HepG2 (cell line): Measurements from ENCODE around the gene DAZAP1. TPM values are rescaled to one million over a fixed set of nuclear protein-coding genes. Genes with fewer than 3 reads are reported as not detected.

Source experiments
- GABPB1 ChIP-seq: IDR thresholded peaks from 2 replicates; pipeline ENCODE4 v1.6.1; 2016; ENCODE audit warnings: mild to moderate bottlenecking, missing genetic modification reagents, moderate library complexity, missing compliant biosample characterization
- MIXL1 ChIP-seq: IDR thresholded peaks from 2 replicates; pipeline ENCODE4 v1.6.1; 2016
- POLR2AphosphoS5 ChIP-seq: IDR thresholded peaks from 2 replicates; pipeline ENCODE4 v1.6.1; 2012; ENCODE audit warnings: low read depth, low read length
- TBX2 ChIP-seq: sonication (generic); formaldehyde crosslinking; IDR thresholded peaks from 2 replicates; pipeline ENCODE4 v1.5.0; 2020; ENCODE audit warnings: missing genetic modification reagents, mild to moderate bottlenecking, borderline replicate concordance
- WIZ ChIP-seq: sonication (generic); formaldehyde crosslinking; IDR thresholded peaks from 2 replicates; pipeline ENCODE4 v1.5.1; 2020; ENCODE audit warnings: mild to moderate bottlenecking, missing genetic modification reagents
- ZBTB7A ChIP-seq: sonication (generic); formaldehyde crosslinking; IDR thresholded peaks from 2 replicates; pipeline ENCODE4 v1.8.0; 2022; ENCODE audit warnings: mild to moderate bottlenecking, missing genetic modification reagents
- ZFX ChIP-seq: sonication (generic); formaldehyde crosslinking; IDR thresholded peaks from 2 replicates; pipeline ENCODE4 v1.4.0; 2020; ENCODE audit warnings: mild to moderate bottlenecking, low read depth, missing genetic modification reagents, moderate library complexity
- ZNF296 ChIP-seq: sonication (generic); formaldehyde crosslinking; conservative IDR thresholded peaks from 2 replicates; pipeline ENCODE4 v1.5.0; 2020; ENCODE audit warnings: mild to moderate bottlenecking, missing genetic modification reagents
- ZNF547 ChIP-seq: sonication (generic); formaldehyde crosslinking; IDR thresholded peaks from 2 replicates; pipeline ENCODE4 v1.5.1; 2020; ENCODE audit warnings: mild to moderate bottlenecking, missing genetic modification reagents
- ZNF572 ChIP-seq: sonication (generic); formaldehyde crosslinking; IDR thresholded peaks from 2 replicates; pipeline ENCODE4 v1.5.1; 2020; ENCODE audit warnings: mild to moderate bottlenecking, missing genetic modification reagents
- ZNF7 ChIP-seq: IDR thresholded peaks from 2 replicates; pipeline ENCODE4 v1.6.1; 2016; ENCODE audit warnings: missing biosample characterization, missing genetic modification reagents
- ZNF773 ChIP-seq: sonication (generic); formaldehyde crosslinking; IDR thresholded peaks from 2 replicates; pipeline ENCODE4 v1.4.0; 2020; ENCODE audit warnings: missing genetic modification reagents, borderline replicate concordance
- ZNF781 ChIP-seq: sonication (generic); formaldehyde crosslinking; IDR thresholded peaks from 2 replicates; pipeline ENCODE4 v1.5.1; 2020; ENCODE audit warnings: borderline replicate concordance, mild to moderate bottlenecking, missing genetic modification reagents; ENCODE audit errors: not compliant biosample characterization
- polyA plus RNA-seq, 8 experiments: library from polyadenylated mRNA; depleted of rRNA in 3 of 8; stranded (reverse) in 7 of 8; unstranded in 1 of 8; fragments of >200 nt; fragmentation: Illumina TruSeq in 4 of 8; extraction: Trizol in 4 of 8; gene quantifications; 2 replicates each; pipeline versions ENCODE4 v1.2.1 to v1.2.3, GENCODE V29; 2011 to 2016; ENCODE audit warnings: low read depth in 4 of 8, missing spikeins in 1 of 8, mixed read lengths in 1 of 8; ENCODE audit not compliant: insufficient read depth in 1 of 8
- total RNA-seq, 5 experiments: library from RNA; depleted of rRNA; stranded (reverse); fragments of >200 nt; fragmentation: Illumina TruSeq; extraction: Trizol; gene quantifications; 2 replicates each; pipeline ENCODE4 v1.2.3, GENCODE V29; 2016; ENCODE audit warnings: low read depth in 1 of 5
- TF ChIP-seq, protein P1 (sequence below): sonication (generic); formaldehyde crosslinking; IDR thresholded peaks from 2 replicates; pipeline ENCODE4 v1.5.1; 2020; ENCODE audit warnings: mild to moderate bottlenecking, missing genetic modification reagents, borderline replicate concordance
- TF ChIP-seq, protein P2 (sequence below): sonication (generic); formaldehyde crosslinking; IDR thresholded peaks from 2 replicates; pipeline ENCODE4 v1.8.0; 2022; ENCODE audit warnings: missing genetic modification reagents, mild to moderate bottlenecking, borderline replicate concordance
- TF ChIP-seq, protein P3 (sequence below): sonication (generic); formaldehyde crosslinking; IDR thresholded peaks from 2 replicates; pipeline ENCODE4 v1.8.1; 2023; ENCODE audit warnings: missing genetic modification reagents, inconsistent platforms, borderline replicate concordance
- TF ChIP-seq, protein P4 (sequence below): sonication (generic); formaldehyde crosslinking; IDR thresholded peaks from 2 replicates; pipeline ENCODE4 v1.9.0; 2021; ENCODE audit warnings: missing genetic modification reagents, borderline replicate concordance

Gene DAZAP1
- total and polyA plus RNA-seq, 2 of the 13 experiments (the other 11 are each of a cell fraction or from before 2014, with no cell fraction given): 63.3 to 79.2 TPM

DNA sequence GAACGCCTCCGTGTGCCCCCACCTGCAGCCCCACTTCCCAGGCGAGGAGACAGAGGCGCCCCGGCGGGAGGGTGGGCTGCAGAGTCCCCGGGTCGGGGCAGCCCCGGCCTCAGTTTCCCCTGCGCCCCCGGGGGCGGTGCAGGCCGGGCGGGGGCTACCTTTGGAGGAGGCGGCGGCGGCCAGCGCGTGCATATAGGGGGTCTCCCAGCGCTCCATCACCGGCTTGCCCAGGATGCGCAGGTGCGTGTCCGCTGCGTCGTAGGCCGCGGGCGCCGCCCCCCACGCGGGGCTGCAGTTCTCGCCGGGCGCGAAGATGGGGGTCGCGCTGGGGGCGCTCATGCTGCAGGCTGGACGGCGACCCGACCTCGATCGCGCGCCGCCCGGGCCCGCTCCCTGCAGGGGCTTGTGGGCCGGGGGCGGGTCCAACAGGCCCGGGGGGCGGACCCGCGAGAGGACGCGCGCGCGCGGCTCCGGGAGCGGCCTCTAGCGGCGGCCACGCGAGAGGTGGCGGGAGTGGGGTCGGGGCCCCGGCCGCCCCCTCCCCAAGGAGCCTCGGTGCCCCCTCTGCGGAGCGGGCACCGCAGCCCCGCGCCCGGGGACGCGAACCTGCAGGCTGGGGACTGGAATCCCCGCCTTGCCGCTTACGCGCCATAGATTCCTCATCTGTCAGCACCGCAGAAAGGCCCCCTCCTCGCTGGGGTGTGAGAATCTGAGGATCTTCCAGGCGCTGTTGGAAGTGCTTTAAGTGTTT is 6.1 kb upstream of the DAZAP1 start, which contains the start of gene GAMT (continued):
- TF ChIP-seq, protein P1, sequence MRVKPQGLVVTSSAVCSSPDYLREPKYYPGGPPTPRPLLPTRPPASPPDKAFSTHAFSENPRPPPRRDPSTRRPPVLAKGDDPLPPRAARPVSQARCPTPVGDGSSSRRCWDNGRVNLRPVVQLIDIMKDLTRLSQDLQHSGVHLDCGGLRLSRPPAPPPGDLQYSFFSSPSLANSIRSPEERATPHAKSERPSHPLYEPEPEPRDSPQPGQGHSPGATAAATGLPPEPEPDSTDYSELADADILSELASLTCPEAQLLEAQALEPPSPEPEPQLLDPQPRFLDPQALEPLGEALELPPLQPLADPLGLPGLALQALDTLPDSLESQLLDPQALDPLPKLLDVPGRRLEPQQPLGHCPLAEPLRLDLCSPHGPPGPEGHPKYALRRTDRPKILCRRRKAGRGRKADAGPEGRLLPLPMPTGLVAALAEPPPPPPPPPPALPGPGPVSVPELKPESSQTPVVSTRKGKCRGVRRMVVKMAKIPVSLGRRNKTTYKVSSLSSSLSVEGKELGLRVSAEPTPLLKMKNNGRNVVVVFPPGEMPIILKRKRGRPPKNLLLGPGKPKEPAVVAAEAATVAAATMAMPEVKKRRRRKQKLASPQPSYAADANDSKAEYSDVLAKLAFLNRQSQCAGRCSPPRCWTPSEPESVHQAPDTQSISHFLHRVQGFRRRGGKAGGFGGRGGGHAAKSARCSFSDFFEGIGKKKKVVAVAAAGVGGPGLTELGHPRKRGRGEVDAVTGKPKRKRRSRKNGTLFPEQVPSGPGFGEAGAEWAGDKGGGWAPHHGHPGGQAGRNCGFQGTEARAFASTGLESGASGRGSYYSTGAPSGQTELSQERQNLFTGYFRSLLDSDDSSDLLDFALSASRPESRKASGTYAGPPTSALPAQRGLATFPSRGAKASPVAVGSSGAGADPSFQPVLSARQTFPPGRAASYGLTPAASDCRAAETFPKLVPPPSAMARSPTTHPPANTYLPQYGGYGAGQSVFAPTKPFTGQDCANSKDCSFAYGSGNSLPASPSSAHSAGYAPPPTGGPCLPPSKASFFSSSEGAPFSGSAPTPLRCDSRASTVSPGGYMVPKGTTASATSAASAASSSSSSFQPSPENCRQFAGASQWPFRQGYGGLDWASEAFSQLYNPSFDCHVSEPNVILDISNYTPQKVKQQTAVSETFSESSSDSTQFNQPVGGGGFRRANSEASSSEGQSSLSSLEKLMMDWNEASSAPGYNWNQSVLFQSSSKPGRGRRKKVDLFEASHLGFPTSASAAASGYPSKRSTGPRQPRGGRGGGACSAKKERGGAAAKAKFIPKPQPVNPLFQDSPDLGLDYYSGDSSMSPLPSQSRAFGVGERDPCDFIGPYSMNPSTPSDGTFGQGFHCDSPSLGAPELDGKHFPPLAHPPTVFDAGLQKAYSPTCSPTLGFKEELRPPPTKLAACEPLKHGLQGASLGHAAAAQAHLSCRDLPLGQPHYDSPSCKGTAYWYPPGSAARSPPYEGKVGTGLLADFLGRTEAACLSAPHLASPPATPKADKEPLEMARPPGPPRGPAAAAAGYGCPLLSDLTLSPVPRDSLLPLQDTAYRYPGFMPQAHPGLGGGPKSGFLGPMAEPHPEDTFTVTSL (CRISPR knock-in tag): 0 out of 2 replicates have a peak, but pooled peaks have one; percentile 3
- TF ChIP-seq ZBTB7A (CRISPR knock-in tag) (peak; percentile 94), WIZ (CRISPR knock-in tag) (0 out of 2 replicates have a peak, but pooled peaks have one; percentile 72), ZNF781 (CRISPR knock-in tag) (no peak), ZNF296 (0 out of 2 replicates have a peak, but pooled peaks have one; percentile 13), GABPB1 (peak; percentile 35; the same call in 1 of the 2 replicates), ZNF773 (peak; percentile 30; the same call in 1 of the 2 replicates), POLR2AphosphoS5 (peak; percentile 48; the same call in 1 of the 2 replicates), MIXL1 (CRISPR knock-in tag) (no peak), TBX2 (CRISPR knock-in tag) (peak; percentile 1; the same call in 1 of the 2 replicates), ZFX (CRISPR knock-in tag) (peak; percentile 73), ZNF572 (CRISPR knock-in tag) (no peak), ZNF547 (CRISPR knock-in tag) (0 out of 2 replicates have a peak, but pooled peaks have one; percentile 49), ZNF7 (no peak)
- TF ChIP-seq, protein P2, sequence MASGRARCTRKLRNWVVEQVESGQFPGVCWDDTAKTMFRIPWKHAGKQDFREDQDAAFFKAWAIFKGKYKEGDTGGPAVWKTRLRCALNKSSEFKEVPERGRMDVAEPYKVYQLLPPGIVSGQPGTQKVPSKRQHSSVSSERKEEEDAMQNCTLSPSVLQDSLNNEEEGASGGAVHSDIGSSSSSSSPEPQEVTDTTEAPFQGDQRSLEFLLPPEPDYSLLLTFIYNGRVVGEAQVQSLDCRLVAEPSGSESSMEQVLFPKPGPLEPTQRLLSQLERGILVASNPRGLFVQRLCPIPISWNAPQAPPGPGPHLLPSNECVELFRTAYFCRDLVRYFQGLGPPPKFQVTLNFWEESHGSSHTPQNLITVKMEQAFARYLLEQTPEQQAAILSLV: peak; percentile 79; the same call in 1 of the 2 replicates
- TF ChIP-seq, protein P3, sequence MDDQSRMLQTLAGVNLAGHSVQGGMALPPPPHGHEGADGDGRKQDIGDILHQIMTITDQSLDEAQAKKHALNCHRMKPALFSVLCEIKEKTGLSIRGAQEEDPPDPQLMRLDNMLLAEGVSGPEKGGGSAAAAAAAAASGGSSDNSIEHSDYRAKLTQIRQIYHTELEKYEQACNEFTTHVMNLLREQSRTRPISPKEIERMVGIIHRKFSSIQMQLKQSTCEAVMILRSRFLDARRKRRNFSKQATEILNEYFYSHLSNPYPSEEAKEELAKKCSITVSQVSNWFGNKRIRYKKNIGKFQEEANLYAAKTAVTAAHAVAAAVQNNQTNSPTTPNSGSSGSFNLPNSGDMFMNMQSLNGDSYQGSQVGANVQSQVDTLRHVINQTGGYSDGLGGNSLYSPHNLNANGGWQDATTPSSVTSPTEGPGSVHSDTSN: no peak
- TF ChIP-seq, protein P4, sequence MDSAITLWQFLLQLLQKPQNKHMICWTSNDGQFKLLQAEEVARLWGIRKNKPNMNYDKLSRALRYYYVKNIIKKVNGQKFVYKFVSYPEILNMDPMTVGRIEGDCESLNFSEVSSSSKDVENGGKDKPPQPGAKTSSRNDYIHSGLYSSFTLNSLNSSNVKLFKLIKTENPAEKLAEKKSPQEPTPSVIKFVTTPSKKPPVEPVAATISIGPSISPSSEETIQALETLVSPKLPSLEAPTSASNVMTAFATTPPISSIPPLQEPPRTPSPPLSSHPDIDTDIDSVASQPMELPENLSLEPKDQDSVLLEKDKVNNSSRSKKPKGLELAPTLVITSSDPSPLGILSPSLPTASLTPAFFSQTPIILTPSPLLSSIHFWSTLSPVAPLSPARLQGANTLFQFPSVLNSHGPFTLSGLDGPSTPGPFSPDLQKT: no peak
